ENCODE results near the gene PCAT6. TPM values are rescaled to one million over a fixed set of nuclear protein-coding genes. Genes with fewer than 3 reads are reported as not detected.

The PCAT6 gene
- total RNA-seq (2022; extraction: Qiagen RNA extraction; ENCODE audit: low read depth), result 2.5 to 4.3 TPM (median 3.4 TPM) in 5 replicates

DNA sequence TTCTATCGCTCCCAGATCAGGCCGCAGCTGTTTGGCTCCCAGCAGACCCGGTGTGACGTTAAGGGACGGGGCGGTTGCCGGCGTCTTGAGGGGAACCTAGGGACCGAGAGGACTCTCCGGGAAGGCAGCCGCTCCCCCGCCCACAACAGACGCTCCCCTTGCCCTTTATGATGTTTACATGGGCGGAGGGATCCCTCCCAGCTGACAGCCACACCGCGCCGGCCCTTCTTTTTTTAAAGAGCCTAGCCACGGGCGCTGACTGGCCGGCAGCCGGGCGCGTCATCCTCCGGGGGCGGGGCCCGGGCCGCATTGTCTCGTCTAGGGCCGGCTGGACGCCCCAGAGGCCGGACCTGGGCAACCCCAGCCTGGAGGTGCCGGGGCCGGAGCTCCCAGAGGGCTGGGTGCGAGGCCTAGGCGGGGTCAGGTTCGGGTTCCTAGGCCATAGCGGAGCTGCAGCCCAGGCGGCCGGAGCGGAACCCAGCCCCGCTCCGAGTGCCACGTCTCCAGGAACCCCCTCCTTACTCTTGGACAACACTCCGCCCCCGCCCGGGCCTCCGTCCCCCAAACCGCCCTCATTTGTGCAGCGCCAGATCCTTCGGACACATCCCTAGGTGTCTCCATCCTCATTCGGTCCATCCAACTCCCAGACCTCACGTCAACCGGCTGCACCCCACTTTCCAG, at the start of gene PCAT6:
PCAT6 (plus strand) TSS at position 340 of the 681 bp plus-strand sequence.

DNA sequence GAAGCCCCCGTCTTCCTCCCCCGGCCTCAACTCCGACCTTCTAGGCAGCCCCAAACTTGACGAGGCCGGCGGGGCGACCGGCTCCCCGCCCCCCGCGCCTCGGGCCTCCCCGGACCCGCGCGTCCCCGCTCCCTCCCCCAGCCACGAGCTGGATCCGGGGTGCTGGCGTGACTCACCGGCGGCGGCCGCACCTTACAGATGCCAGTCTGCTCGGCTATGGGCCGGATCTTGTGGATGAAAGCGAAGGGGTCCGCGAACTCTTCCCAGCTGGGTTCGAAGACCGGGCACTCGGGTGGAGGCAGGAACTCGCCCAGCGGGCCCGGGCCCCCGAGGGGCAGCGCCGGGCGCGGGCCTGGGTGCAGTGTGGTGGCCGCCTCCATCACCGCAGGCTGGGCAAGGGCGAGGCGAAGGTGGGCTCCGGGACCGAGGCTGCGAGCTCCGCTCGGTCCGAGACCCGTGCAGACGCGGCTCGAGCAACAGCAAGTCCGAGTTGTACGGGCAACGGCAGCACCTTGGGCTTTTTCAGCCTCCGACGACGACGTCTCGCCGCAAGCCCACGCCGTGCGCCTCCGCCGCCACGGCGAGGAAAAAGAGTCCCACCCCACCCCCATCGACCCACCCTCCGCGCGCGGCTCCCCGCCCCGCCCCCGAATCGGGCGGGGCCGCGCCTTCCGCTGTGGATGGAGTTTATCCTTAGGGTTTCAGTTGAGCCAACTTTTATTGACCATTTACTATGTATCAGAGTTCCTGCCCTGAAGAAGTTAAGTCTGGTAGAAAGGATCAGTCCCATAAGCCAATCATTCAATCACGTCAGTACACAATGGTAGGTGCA, 2.6 kb upstream of the PCAT6 start, which contains the start of gene KDM5B:
KDM5B (minus strand) TSS at position 496 of the 832 bp plus-strand sequence; CDS start at position 380, 116 bp downstream.

Other genes with a start within 250 kb of the PCAT6 start
- 0.01 to 0.05 TPM (median 0.03 TPM) in 5 replicates for gene SYT2, start 100.5 kb upstream of the PCAT6 start, total RNA-seq (2022; extraction: Qiagen RNA extraction; ENCODE audit: low read depth)
- 14.8 to 20.7 TPM (median 18.7 TPM) in 5 replicates for gene KDM5B, start 2.5 kb upstream of the PCAT6 start, total RNA-seq (2022; extraction: Qiagen RNA extraction; ENCODE audit: low read depth)
- 13.6 to 15.1 TPM (median 14.1 TPM) in 5 replicates for gene RABIF, start 78.2 kb downstream of the PCAT6 start, total RNA-seq (2022; extraction: Qiagen RNA extraction; ENCODE audit: low read depth)
- 16.8 to 20.6 TPM (median 18.8 TPM) in 5 replicates for gene KLHL12, start 116.3 kb downstream of the PCAT6 start, total RNA-seq (2022; extraction: Qiagen RNA extraction; ENCODE audit: low read depth)
- gene ADIPOR1, start 147.4 kb downstream of the PCAT6 start, total RNA-seq (2022; extraction: Qiagen RNA extraction; ENCODE audit: low read depth), result 59.5 to 72.0 TPM (median 71.2 TPM) in 5 replicates
- 20.9 to 24.3 TPM (median 21.7 TPM) in 5 replicates for gene CYB5R1, start 156.3 kb downstream of the PCAT6 start, total RNA-seq (2022; extraction: Qiagen RNA extraction; ENCODE audit: low read depth)
- gene TMEM183A, start 196.4 kb downstream of the PCAT6 start, total RNA-seq (2022; extraction: Qiagen RNA extraction; ENCODE audit: low read depth), result 47.8 to 54.5 TPM (median 50.0 TPM) in 5 replicates
- gene PPFIA4, start 215.5 kb downstream of the PCAT6 start, total RNA-seq (2022; extraction: Qiagen RNA extraction; ENCODE audit: low read depth), result 0.21 to 0.74 TPM (median 0.40 TPM) in 5 replicates

Measured in A549 treated with DMSO at 1 μM for 4 hours (cell line).